Stomach (tissue), 9 donors: ENCODE results near the gene PDCD6IP. TPM values are rescaled to one million over a fixed set of nuclear protein-coding genes. Genes with fewer than 3 reads are reported as not detected.
"Not testable (repeated sequence)": the region's sequence is repeated elsewhere in the genome, so short reads cannot be mapped to it uniquely, and the experiment has no call there.

Source experiments
- DNase-seq, 2 donors: peaks; one replicate each; pipeline versions ENCODE4 v3.0.0 to v3.0.0-alpha.2; 2013 to 2019
- H3K27ac ChIP-seq, 5 donors: fragments of 200-600 bp in 4 of 5; sonication (generic) in 4 of 5; one replicate each; pipeline ENCODE4 v1.5.1; 2013 to 2019; ENCODE audit warnings: mild to moderate bottlenecking in 1 of 5, moderate library complexity in 1 of 5
- H3K27me3 ChIP-seq, 3 donors: fragments of 200-600 bp; sonication (generic); one replicate each; pipeline ENCODE4 v1.5.1; 2017 to 2019; ENCODE audit warnings: mixed run types in 1 of 3
- H3K36me3 ChIP-seq, 4 donors: fragments of 200-600 bp; sonication (generic); 1 replicate in 3 of 4; 2 replicates in 1 of 4; pipeline ENCODE4 v1.5.1; 2016 to 2019
- H3K4me1 ChIP-seq, 4 donors: fragments of 200-600 bp; sonication (generic); one replicate each; pipeline ENCODE4 v1.5.1; 2016 to 2019
- H3K4me3 ChIP-seq, 4 donors: fragments of 200-600 bp; sonication (generic) in 3 of 4; one replicate each; pipeline ENCODE4 v1.5.1; 2016 to 2019; ENCODE audit warnings: mild to moderate bottlenecking in 1 of 4
- H3K9me3 ChIP-seq, 4 donors: fragments of 200-600 bp; sonication (generic); one replicate each; pipeline ENCODE4 v1.5.1; 2016 to 2019
- CTCF ChIP-seq, 7 experiments: fragments of 450-650 bp in 4 of 7; fragments of 200-600 bp in 3 of 7; sonication (generic) in 3 of 7; IDR thresholded peaks; one replicate each; pipeline ENCODE4 v1.5.1; 2016 to 2019; ENCODE audit warnings: antibody characterized with exemption in 7 of 7, control low read depth in 2 of 7, mild to moderate bottlenecking in 1 of 7
- EP300 ChIP-seq: sonication (generic); formaldehyde crosslinking; IDR thresholded peaks from one replicate; pipeline ENCODE4 v1.6.1; 2017; ENCODE audit warnings: antibody characterized with exemption
- POLR2A ChIP-seq, 4 donors: fragments of 450-650 bp; IDR thresholded peaks; one replicate each; pipeline ENCODE4 v1.6.1; 2016; ENCODE audit warnings: antibody characterized with exemption in 4 of 4, control low read depth in 2 of 4, mild to moderate bottlenecking in 1 of 4, moderate library complexity in 1 of 4
- POLR2AphosphoS5 ChIP-seq, 3 donors: sonication (generic); formaldehyde crosslinking; IDR thresholded peaks; one replicate each; pipeline ENCODE4 v1.6.1; 2016; ENCODE audit warnings: antibody characterized with exemption in 3 of 3
- WGBS, 5 donors: extraction: QIAGEN DNeasy Blood & Tissue Kit in 3 of 5; methylation state at CpG; one replicate each; pipeline versions ENCODE4 v1.1.5 to v1.1.7; 2013 to 2018; 5-methylcytosine and 5-hydroxymethylcytosine counted together
- intact Hi-C: fragments of 100-400 bp; cut with DNase I; formaldehyde crosslinking; loops from one replicate; pipeline ENCODE4 v1.15.1; 2023; ENCODE audit warnings: low total_unique reads
- polyA plus RNA-seq, 3 donors: library from polyadenylated mRNA; stranded (reverse); fragments of 200-250 nt; gene quantifications; one replicate each; pipeline ENCODE4 v1.2.3, GENCODE V29; 2013
- total RNA-seq, 5 donors: library from RNA; depleted of rRNA; stranded (reverse); fragments of >200 nt; gene quantifications; one replicate each; pipeline versions ENCODE4 v1.1.0 to v1.2.3, GENCODE V29; 2014 to 2016
- donor health status: healthy with polysubstance abuse.
- donor health status: Bipolar disorder and iron deficiency.
- donor health status: healthy.

The PDCD6IP gene
- total and polyA plus RNA-seq, 8 donors: 23.5 to 243 (median 74.7) TPM

GRCh38 chr3:33840179-33840578, 41.7 kb downstream of the PDCD6IP start:
- TF ChIP-seq POLR2AphosphoS5 (IDR thresholded peaks at IDR 0.05) (no peak), CTCF (IDR thresholded peaks at IDR 0.05) (no peak), POLR2A (IDR thresholded peaks at IDR 0.05) (no peak), EP300 (no peak)
- H3K4me3 ChIP-seq: no peak overlapping the region
- peaks cover 21 to 94% (median 72%) of the 10 kb centered on the region in 4 donors for H3K36me3 ChIP-seq
- intact Hi-C loops: no loop called here
- H3K9me3 ChIP-seq: no peaks in the 10 kb centered on the region
- H3K27ac ChIP-seq: no peak overlapping the region
- H3K27me3 ChIP-seq: no peaks in the 10 kb centered on the region
- 74 to 86% (median 79%) methylated on average over 2 of the region's 2 CpGs for WGBS, 5 donors
- peaks cover 0 to 6% (median 0%) of the 10 kb centered on the region in 4 donors for H3K4me1 ChIP-seq
- no peak for DNase-seq

- H3K9me3 ChIP-seq: no peaks in the 10 kb centered on the region
- 71 to 76% (median 73%) methylated on average over 10 of the region's 10 CpGs for WGBS, 5 donors
- no peaks in the 10 kb centered on the region for H3K27me3 ChIP-seq
- peaks cover 0 to 14% (median 8%) of the 10 kb centered on the region in 4 donors for H3K4me1 ChIP-seq
- intact Hi-C loops: no loop called here
- no peak overlapping the region for H3K27ac ChIP-seq
- no peak for DNase-seq
- peaks cover 19 to 82% (median 64%) of the 10 kb centered on the region in 4 donors for H3K36me3 ChIP-seq
- TF ChIP-seq EP300 (no peak), POLR2AphosphoS5 (IDR thresholded peaks at IDR 0.05) (no peak), POLR2A (IDR thresholded peaks at IDR 0.05) (no peak), CTCF (IDR thresholded peaks at IDR 0.05) (no peak)
- H3K4me3 ChIP-seq: no peak overlapping the region
Observed at GRCh38 chr3:33848624-33849347, 50.4 kb downstream of the PDCD6IP start.

GRCh38 chr3:33850599-33850998, 52.2 kb downstream of the PDCD6IP start:
- H3K36me3 ChIP-seq: peaks cover 13 to 82% (median 65%) of the 10 kb centered on the region in 4 donors
- intact Hi-C loops, H3K27me3 ChIP-seq, H3K4me3 ChIP-seq, DNase-seq, H3K9me3 ChIP-seq, H3K27ac ChIP-seq: not testable (repeated sequence)
- WGBS, 5 donors: 76 to 88% (median 82%) methylated on average over 2 to 3 of the region's 3 CpGs
- H3K4me1 ChIP-seq: peaks cover 0 to 27% (median 14%) of the 10 kb centered on the region in 4 donors

GRCh38 chr3:33855407-33855806, 57.0 kb downstream of the PDCD6IP start:
- intact Hi-C loops, H3K9me3 ChIP-seq, DNase-seq, H3K4me3 ChIP-seq, H3K27me3 ChIP-seq: not testable (repeated sequence)
- 27 to 52% (median 42%) methylated on average over 1 of the region's 1 CpG for WGBS, 5 donors
- Histone ChIP-seq H3K36me3 (peaks cover 15 to 93% (median 83%) of the 10 kb centered on the region in 4 donors), H3K4me1 (peaks cover 0 to 24% (median 12%) of the 10 kb centered on the region in 4 donors), H3K27ac (peak overlapping the region in 2 of 5 donors; percentile 2 to 23)

- DNase-seq: no peak
- Histone ChIP-seq H3K27ac (peak overlapping the region in 3 of 5 donors; percentile 2 to 23 (median 7)), H3K4me3 (no peak overlapping the region), H3K9me3 (no peaks in the 10 kb centered on the region), H3K4me1 (peaks cover 0 to 31% (median 13%) of the 10 kb centered on the region in 4 donors), H3K27me3 (no peaks in the 10 kb centered on the region), H3K36me3 (peaks cover 15 to 91% (median 85%) of the 10 kb centered on the region in 4 donors)
- WGBS, 5 donors: 69 to 88% (median 75%) methylated on average over 9 to 10 of the region's 10 CpGs
- intact Hi-C loops: no loop called here
- TF ChIP-seq POLR2AphosphoS5 (IDR thresholded peaks at IDR 0.05): no peak
- TF ChIP-seq POLR2A (IDR thresholded peaks at IDR 0.05): no peak
- TF ChIP-seq CTCF (IDR thresholded peaks at IDR 0.05): no peak
- no peak for TF ChIP-seq EP300
Observed at GRCh38 chr3:33855884-33856546, 57.6 kb downstream of the PDCD6IP start.

GRCh38 chr3:33857701-33858100, 59.3 kb downstream of the PDCD6IP start:
- DNase-seq, H3K9me3 ChIP-seq, H3K27me3 ChIP-seq, H3K4me3 ChIP-seq, H3K27ac ChIP-seq, intact Hi-C loops: not testable (repeated sequence)
- 97 to 100% (median 97%) methylated on average over 1 of the region's 1 CpG for WGBS, 5 donors
- H3K4me1 ChIP-seq: peaks cover 4 to 44% (median 13%) of the 10 kb centered on the region in 4 donors
- peaks cover 15 to 90% (median 81%) of the 10 kb centered on the region in 4 donors for H3K36me3 ChIP-seq
